Mucosa of rectum (tissue), 2 donors: Measurements from ENCODE around the gene PIK3C3.

Experiments used
- H3K27ac ChIP-seq, 2 donors: one replicate each; pipeline ENCODE4 v1.7.0; 2013; ENCODE audit warnings: inconsistent platforms in 2 of 2, low read depth in 2 of 2, low read length in 2 of 2
- H3K27me3 ChIP-seq, 2 donors: one replicate each; pipeline ENCODE4 v1.7.0; 2013; ENCODE audit warnings: low read length in 2 of 2; ENCODE audit not compliant: control insufficient read depth in 2 of 2, insufficient read depth in 2 of 2
- H3K36me3 ChIP-seq, 2 donors: one replicate each; pipeline ENCODE4 v1.7.0; 2013; ENCODE audit warnings: low read length in 2 of 2; ENCODE audit not compliant: control insufficient read depth in 2 of 2, insufficient read depth in 2 of 2
- H3K4me1 ChIP-seq, 2 donors: one replicate each; pipeline ENCODE4 v1.7.0; 2013; ENCODE audit warnings: low read length in 2 of 2, mild to moderate bottlenecking in 1 of 2; ENCODE audit not compliant: control insufficient read depth in 2 of 2, insufficient read depth in 2 of 2
- H3K4me3 ChIP-seq, 2 donors: one replicate each; pipeline ENCODE4 v1.7.0; 2013; ENCODE audit warnings: low read length in 2 of 2
- H3K9ac ChIP-seq, 2 donors: one replicate each; pipeline ENCODE4 v1.7.0; 2013; ENCODE audit warnings: low read length in 2 of 2, low read depth in 1 of 2, mild to moderate bottlenecking in 1 of 2
- H3K9me3 ChIP-seq, 2 donors: one replicate each; pipeline ENCODE4 v1.7.0; 2013; ENCODE audit warnings: low read length in 2 of 2; ENCODE audit not compliant: control insufficient read depth in 2 of 2
- donor health status: healthy.
- donor health status: Normal muscosa, but diverticular disease.

PIK3C3 gene

GRCh38 chr18:41954827-41955613 lies at the start of gene PIK3C3:
Gene PIK3C3 (plus strand): TSS chr18:41955234. CDS start chr18:41955292, 58 bp downstream.
- H3K4me1 ChIP-seq, result peaks cover 5 to 13% of the 10 kb centered on the region in 2 donors
- peak within 1 kb of the TSS; percentile 93 to 98 for H3K4me3 ChIP-seq
- peaks cover 6 to 7% of the 10 kb centered on the region in 2 donors for H3K36me3 ChIP-seq
- H3K27me3 ChIP-seq, result no peaks in the 10 kb centered on the region
- peak within 1 kb of the TSS; percentile 62 to 84 for H3K27ac ChIP-seq
- peak within 1 kb of the TSS; percentile 53 to 82 for H3K9ac ChIP-seq
- H3K9me3 ChIP-seq, result no peaks in the 10 kb centered on the region

- Histone ChIP-seq H3K9me3 (no peaks in the 10 kb centered on the region), H3K4me3 (no peak overlapping the region), H3K9ac (no peak overlapping the region), H3K27me3 (peaks cover 0 to 2% of the 10 kb centered on the region in 2 donors), H3K36me3 (no peaks in the 10 kb centered on the region), H3K4me1 (no peaks in the 10 kb centered on the region), H3K27ac (no peak overlapping the region)
These were observed 49.1 kb upstream of the PIK3C3 start for GRCh38 chr18:41905786-41906527.

DNA sequence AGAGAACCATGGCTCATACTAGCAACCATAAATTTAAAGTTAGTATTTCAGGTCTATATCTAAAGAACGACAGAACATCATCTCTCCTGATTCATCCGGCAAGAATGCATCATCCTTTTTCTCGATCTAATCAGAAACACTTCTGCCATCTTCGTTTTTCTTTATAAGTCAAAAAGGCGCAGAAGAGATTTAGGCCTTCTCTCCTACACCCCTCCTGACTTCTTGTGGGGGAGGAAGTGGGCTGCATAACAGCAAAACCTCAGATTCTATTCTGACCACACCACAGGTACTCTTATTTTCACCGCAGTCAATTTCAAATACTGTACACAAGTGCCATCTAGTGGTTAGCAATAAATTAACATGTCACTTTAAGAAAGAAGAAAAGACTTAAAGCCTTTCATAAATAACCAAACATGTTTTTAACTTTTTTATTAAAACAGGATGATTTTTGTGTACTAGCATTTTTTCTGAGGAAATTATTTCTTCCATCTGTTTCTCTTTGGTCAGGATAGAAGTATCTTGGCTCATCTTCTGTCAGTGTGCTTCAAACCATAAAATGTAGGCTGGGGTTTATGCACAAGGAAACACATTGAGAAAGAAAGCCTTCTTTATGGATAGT lies 48.4 kb upstream of the PIK3C3 start:
- Histone ChIP-seq H3K4me3 (no peak overlapping the region), H3K27ac (no peak overlapping the region), H3K9ac (no peak overlapping the region), H3K36me3 (no peaks in the 10 kb centered on the region), H3K27me3 (peaks cover 0 to 2% of the 10 kb centered on the region in 2 donors), H3K9me3 (no peaks in the 10 kb centered on the region), H3K4me1 (no peaks in the 10 kb centered on the region)

GRCh38 chr18:41917181-41917580 lies 37.9 kb upstream of the PIK3C3 start:
- Histone ChIP-seq H3K27ac (no peak overlapping the region), H3K27me3 (no peaks in the 10 kb centered on the region), H3K9me3 (no peaks in the 10 kb centered on the region), H3K36me3 (no peaks in the 10 kb centered on the region), H3K4me3 (no peak overlapping the region), H3K9ac (no peak overlapping the region), H3K4me1 (no peaks in the 10 kb centered on the region)

DNA sequence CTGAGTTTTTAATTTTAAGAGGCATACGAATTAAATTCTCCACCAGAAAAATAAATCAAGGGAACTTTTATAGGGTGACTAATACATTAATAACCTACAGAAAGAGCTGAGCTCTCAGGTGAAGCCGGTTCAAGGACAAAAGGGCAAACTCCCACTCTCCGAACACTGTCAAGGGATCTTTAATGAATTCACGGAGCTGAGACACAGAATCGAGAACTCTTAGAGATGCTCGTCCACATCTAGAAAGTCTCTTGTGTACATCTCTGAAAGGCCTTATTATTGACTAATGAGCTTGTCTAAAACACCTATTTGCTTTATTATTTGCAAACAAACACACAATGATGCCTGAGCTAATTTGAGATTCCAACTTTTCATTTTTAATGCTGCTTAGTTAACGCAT lies 33.3 kb upstream of the PIK3C3 start:
- Histone ChIP-seq H3K4me1 (no peaks in the 10 kb centered on the region), H3K9me3 (no peaks in the 10 kb centered on the region), H3K27me3 (no peaks in the 10 kb centered on the region)

DNA sequence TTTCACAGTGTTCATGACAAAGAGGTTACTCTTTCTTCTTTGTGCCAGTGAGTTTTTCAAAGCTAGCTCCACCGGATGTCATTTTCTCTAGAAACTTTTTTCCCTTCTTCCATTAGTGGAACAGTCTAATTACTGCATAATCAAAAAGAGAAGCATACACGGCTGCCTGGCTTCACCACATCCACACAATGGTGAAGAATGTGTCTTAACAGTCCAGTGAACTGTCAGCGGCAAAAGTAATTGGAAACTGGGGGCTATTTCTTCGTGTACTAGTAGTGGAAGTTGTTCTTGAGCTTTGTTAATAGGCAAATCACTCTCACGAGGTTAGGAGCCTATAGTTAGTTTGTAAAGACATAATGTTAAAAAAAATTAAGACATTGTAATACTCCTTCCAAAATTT lies 32.9 kb upstream of the PIK3C3 start:
- Histone ChIP-seq H3K27ac (no peak overlapping the region), H3K27me3 (no peaks in the 10 kb centered on the region), H3K4me3 (no peak overlapping the region), H3K4me1 (no peaks in the 10 kb centered on the region), H3K36me3 (no peaks in the 10 kb centered on the region), H3K9ac (no peak overlapping the region), H3K9me3 (no peaks in the 10 kb centered on the region)

More for the DNA sequence above, 33.3 kb upstream of the PIK3C3 start:
- Histone ChIP-seq H3K9ac (no peak overlapping the region), H3K36me3 (no peaks in the 10 kb centered on the region), H3K27ac (no peak overlapping the region), H3K4me3 (no peak overlapping the region)

GRCh38 chr18:41922841-41923240 lies 32.2 kb upstream of the PIK3C3 start:
- Histone ChIP-seq H3K36me3 (no peaks in the 10 kb centered on the region), H3K4me1 (no peaks in the 10 kb centered on the region), H3K27ac (no peak overlapping the region), H3K27me3 (no peaks in the 10 kb centered on the region), H3K4me3 (no peak overlapping the region), H3K9ac (no peak overlapping the region), H3K9me3 (no peaks in the 10 kb centered on the region)

GRCh38 chr18:41923446-41923845 lies 31.6 kb upstream of the PIK3C3 start:
- Histone ChIP-seq H3K27ac (no peak overlapping the region), H3K9me3 (no peaks in the 10 kb centered on the region), H3K27me3 (no peaks in the 10 kb centered on the region), H3K9ac (no peak overlapping the region), H3K4me1 (no peaks in the 10 kb centered on the region), H3K36me3 (no peaks in the 10 kb centered on the region), H3K4me3 (no peak overlapping the region)

GRCh38 chr18:41928581-41928980 lies 26.5 kb upstream of the PIK3C3 start:
- no peaks in the 10 kb centered on the region for H3K27me3 ChIP-seq
- H3K4me1 ChIP-seq, result no peaks in the 10 kb centered on the region
- no peak overlapping the region for H3K27ac ChIP-seq
- no peaks in the 10 kb centered on the region for H3K36me3 ChIP-seq
- H3K9ac ChIP-seq, result no peak overlapping the region
- H3K9me3 ChIP-seq, result no peaks in the 10 kb centered on the region
- no peak overlapping the region for H3K4me3 ChIP-seq

DNA sequence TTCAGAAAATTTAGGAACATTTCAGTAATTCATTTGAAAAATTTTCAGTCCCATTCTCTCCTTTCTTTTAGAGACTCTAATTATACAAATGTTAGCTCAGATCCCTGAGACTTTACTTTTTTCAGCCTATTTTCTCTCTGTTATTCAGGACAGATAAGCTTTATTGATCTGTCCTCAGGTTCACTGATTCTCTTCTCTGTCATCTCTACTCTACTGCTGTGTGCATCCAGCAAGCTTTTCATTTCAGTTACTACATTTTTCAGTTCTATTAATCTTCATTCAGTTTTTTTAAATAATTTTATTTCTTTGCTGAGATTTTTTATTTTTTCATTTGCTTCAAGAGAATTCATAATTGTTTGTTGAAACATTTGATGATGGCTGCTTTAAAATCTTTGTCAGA lies 22.1 kb upstream of the PIK3C3 start:
- no peaks in the 10 kb centered on the region for H3K27me3 ChIP-seq
- H3K36me3 ChIP-seq, result no peaks in the 10 kb centered on the region
- no peaks in the 10 kb centered on the region for H3K9me3 ChIP-seq
- no peak overlapping the region for H3K9ac ChIP-seq
- H3K4me1 ChIP-seq, result no peaks in the 10 kb centered on the region
- no peak overlapping the region for H3K27ac ChIP-seq
- H3K4me3 ChIP-seq, result no peak overlapping the region
